SK-N-MC (cell line): ENCODE measurements around the gene ELMO3.

Source experiments
- DNase-seq: peaks from one replicate; pipeline ENCODE4 v3.0.0-alpha.2; 2011; ENCODE audit warnings: low read depth, low spot score
- H3K27ac ChIP-seq: fragments of 200-600 bp; sonication (generic); 2 replicates; pipeline ENCODE4 v1.5.1; 2016; ENCODE audit warnings: mixed run types
- H3K36me3 ChIP-seq: fragments of 200-600 bp; sonication (generic); 2 replicates; pipeline ENCODE4 v1.6.1; 2017; ENCODE audit warnings: antibody characterized with exemption, low read length, mixed read lengths; ENCODE audit not compliant: insufficient read depth
- H3K4me3 ChIP-seq: fragments of 200-600 bp; sonication (generic); 2 replicates; pipeline ENCODE4 v1.5.1; 2016
- H3K9ac ChIP-seq: fragments of 200-600 bp; sonication (generic); 2 replicates; pipeline ENCODE4 v1.8.0; 2017; ENCODE audit warnings: mixed run types, mixed read lengths; ENCODE audit not compliant: insufficient read length
- H3K9me3 ChIP-seq: fragments of 200-600 bp; sonication (generic); 2 replicates; pipeline ENCODE4 v1.6.1; 2017; ENCODE audit warnings: low read depth, mild to moderate bottlenecking, antibody characterized with exemption, low read length, moderate library complexity, mixed read lengths
- EZH2 ChIP-seq: fragments of 200-600 bp; sonication (generic); IDR thresholded peaks from one replicate; pipeline ENCODE4 v1.6.1; 2017; ENCODE audit warnings: antibody characterized with exemption
- FOXP2 ChIP-seq: optimal IDR thresholded peaks from 2 replicates; pipeline ENCODE3; 2011; ENCODE audit warnings: mild to moderate bottlenecking, moderate library complexity; ENCODE audit not compliant: insufficient read depth; ENCODE audit errors: extremely low read length, control extremely low read depth
- POLR2AphosphoS5 ChIP-seq: IDR thresholded peaks from 2 replicates; pipeline ENCODE4 v1.6.1; 2012; ENCODE audit warnings: mild to moderate bottlenecking, low read depth, low read length, borderline replicate concordance

The ELMO3 gene

GRCh38 chr16:67213197-67214019, 14.5 kb downstream of the ELMO3 start:
- Histone ChIP-seq H3K9ac (no peak overlapping the region), H3K9me3 (no peaks in the 10 kb centered on the region), H3K4me3 (no peak overlapping the region), H3K36me3 (no peaks in the 10 kb centered on the region), H3K27ac (no peak overlapping the region)
- no peak for DNase-seq
- TF ChIP-seq FOXP2: no peak
- no peak for TF ChIP-seq POLR2AphosphoS5

DNA sequence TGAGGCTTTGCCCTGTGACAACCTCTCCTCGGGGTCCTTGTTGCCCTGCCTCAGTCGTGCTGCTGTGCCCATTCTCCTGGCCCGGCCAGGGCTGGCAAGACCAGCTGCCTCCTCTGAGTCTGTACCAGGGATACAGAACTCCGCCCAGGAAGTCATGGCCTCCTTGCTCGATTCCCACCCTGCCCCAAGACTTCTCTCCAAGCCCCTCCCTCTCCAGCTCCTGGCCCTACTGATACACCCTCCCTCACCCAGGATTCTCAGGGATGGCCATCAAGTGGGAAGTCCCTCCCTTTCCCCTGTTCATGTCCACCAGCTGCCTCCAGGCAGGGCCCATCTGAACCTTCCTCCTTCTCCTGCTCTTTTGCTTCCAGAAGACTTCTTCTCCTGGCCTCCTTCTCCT, 16.8 kb downstream of the ELMO3 start:
- no peak for DNase-seq
- H3K9me3 ChIP-seq: no peaks in the 10 kb centered on the region
- H3K27ac ChIP-seq: no peak overlapping the region
- H3K36me3 ChIP-seq: no peaks in the 10 kb centered on the region
- no peak for TF ChIP-seq POLR2AphosphoS5
- no peak for TF ChIP-seq FOXP2
- H3K4me3 ChIP-seq: no peak overlapping the region
- no peak overlapping the region for H3K9ac ChIP-seq

GRCh38 chr16:67216612-67217490, 17.9 kb downstream of the ELMO3 start:
- TF ChIP-seq EZH2 (no peak), POLR2AphosphoS5 (no peak), FOXP2 (no peak)
- Histone ChIP-seq H3K9me3 (no peaks in the 10 kb centered on the region), H3K36me3 (no peaks in the 10 kb centered on the region), H3K9ac (no peak overlapping the region), H3K4me3 (no peak overlapping the region), H3K27ac (no peak overlapping the region)
- DNase-seq: no peak

DNA sequence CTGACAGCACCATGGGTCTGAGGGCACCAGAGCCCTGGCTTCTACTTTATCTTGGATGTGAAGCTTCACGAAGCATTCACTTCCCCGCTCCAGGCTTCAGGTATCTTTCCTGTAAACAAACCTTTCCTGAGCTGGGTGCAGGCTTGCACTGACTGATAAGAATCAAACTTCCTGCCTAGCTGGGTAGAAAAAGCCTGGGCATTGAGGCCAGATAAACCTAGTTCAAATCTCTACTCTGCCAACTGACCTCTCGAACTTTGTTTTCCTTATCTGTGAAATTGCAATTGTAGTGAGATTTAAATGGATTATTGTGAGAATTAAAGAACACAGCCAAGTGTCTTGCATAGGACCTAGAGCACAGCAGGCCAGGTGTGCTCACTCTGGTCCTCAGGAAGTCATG, 25.1 kb downstream of the ELMO3 start:
- Histone ChIP-seq H3K36me3 (no peaks in the 10 kb centered on the region; the same call in 1 of the 2 replicates), H3K4me3 (no peak overlapping the region), H3K27ac (no peak overlapping the region), H3K9me3 (no peaks in the 10 kb centered on the region), H3K9ac (no peak overlapping the region)
- no peak for DNase-seq
- TF ChIP-seq POLR2AphosphoS5 (no peak), FOXP2 (no peak), EZH2 (no peak)

GRCh38 chr16:67226295-67226803, 27.4 kb downstream of the ELMO3 start:
- no peak for TF ChIP-seq EZH2
- no peak for TF ChIP-seq POLR2AphosphoS5
- no peak for TF ChIP-seq FOXP2
- Histone ChIP-seq H3K9ac (peak overlapping the region; percentile 53), H3K4me3 (peak overlapping the region; percentile 88), H3K27ac (no peak overlapping the region), H3K36me3 (no peaks in the 10 kb centered on the region; the same call in 1 of the 2 replicates), H3K9me3 (no peaks in the 10 kb centered on the region)
- no peak for DNase-seq

- Histone ChIP-seq H3K4me3 (peak within 1 kb of the TSS; percentile 88), H3K27ac (no peak within 1 kb of the TSS), H3K9me3 (no peaks in the 10 kb centered on the region), H3K36me3 (no peaks in the 10 kb centered on the region; the same call in 1 of the 2 replicates), H3K9ac (peak within 1 kb of the TSS; percentile 85)
- no peak for DNase-seq
- TF ChIP-seq FOXP2 (no peak), POLR2AphosphoS5 (peak; percentile 71; the same call in 1 of the 2 replicates), EZH2 (no peak)
Measured at GRCh38 chr16:67226804-67227566, 28.1 kb downstream of the ELMO3 start, which contains the start of gene TMEM208. TMEM208 (plus strand) TSS chr16:67227130; CDS start chr16:67227219, 89 bp downstream.

- no peak overlapping the region for H3K27ac ChIP-seq
- no peak for TF ChIP-seq POLR2AphosphoS5
- TF ChIP-seq EZH2: no peak
- TF ChIP-seq FOXP2: no peak
- H3K9ac ChIP-seq: peak overlapping the region; percentile 85
- no peaks in the 10 kb centered on the region; the same call in 1 of the 2 replicates for H3K36me3 ChIP-seq
- H3K9me3 ChIP-seq: no peaks in the 10 kb centered on the region
- peak overlapping the region; percentile 88 for H3K4me3 ChIP-seq
- no peak for DNase-seq
Measured at GRCh38 chr16:67227567-67227921, 28.6 kb downstream of the ELMO3 start.
